GM19324 (cell line): ENCODE results near the gene SGIP1.
A peak's percentile ranks its signal among the peaks of the same experiment; 100 is the strongest.

Experiments used
- ATAC-seq: cut with Tn5 transposase; IDR thresholded peaks from one replicate; pipeline ENCODE4 v1.9.1; 2021; ENCODE audit warnings: mild to moderate bottlenecking, moderate library complexity; ENCODE audit not compliant: unreplicated experiment, low FRiP score

Gene SGIP1

DNA sequence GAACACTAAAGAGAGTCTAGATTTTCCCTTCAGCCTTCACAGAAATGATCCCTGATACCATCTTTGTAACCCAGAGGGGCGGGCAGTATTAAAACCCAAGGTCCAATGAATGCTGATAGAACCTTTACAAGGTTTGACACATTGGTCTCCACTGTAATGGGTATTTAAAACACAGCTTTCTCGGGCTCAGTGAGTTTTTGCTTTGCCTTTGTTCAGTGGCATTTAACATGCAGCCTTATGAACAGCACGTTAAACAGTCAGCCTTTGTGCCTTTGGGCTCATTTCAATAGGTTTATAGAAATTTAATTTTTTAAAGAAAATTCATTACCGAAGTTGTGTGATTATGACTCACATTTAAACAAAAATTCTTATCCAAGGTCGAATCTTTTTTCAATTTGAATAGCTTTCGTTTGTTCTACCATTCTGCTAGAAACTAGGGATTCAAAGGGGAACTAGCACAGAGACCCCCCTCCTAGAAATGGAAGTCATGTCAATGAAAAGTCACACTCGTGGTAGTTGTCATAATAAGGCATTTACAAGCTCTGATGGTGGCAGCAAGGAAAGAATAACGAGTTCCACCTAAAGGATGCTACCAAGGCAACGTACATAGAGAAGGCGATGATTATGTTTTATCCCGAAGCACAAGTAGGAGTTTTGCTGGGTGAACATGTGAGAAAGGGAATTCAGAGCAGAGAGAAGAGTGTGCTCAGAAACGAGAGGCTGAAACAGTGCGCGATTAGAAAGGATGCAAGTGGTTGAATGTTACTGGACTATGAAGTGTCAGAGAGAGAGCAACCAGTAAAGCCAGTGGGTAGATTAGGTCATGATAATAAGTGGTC lies 66.2 kb downstream of the SGIP1 start:
- no peak for ATAC-seq

- ATAC-seq, result no peak
Measured at GRCh38 chr1:66605419-66605997, 71.6 kb downstream of the SGIP1 start.

DNA sequence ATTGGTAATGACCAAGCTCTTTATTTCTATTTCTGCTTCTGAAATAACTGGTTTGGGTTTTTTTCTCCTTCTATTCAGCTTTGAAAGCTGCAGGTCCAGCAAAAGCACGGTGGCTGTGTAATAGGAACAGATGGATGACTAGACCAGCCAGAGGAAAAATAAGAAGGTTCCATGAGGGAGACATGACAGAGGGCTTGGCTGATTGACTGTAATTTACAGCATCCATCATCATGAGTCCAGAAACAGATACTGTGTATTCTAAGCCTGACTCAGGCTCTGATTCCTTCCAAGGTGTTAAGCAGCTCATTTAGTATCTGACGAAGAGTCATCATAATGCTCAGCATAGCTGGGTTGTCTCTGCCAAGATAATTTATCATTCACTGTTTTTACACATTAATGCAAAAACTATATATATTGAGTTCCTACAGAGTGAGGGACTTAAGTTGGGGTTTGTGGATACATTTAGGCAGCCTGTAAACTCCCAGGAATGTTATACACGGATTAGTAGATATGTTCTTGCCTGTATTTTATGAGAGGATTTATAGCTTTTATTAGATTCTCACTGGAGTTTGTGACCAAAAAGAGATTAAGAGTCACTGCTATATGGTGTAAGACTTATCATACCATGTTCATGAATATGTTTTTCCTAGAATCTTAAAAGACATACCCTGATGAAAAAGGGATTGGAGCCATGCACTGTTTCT lies 72.6 kb downstream of the SGIP1 start:
- no peak for ATAC-seq

GRCh38 chr1:66607458-66607857 lies 73.5 kb downstream of the SGIP1 start:
- no peak for ATAC-seq

DNA sequence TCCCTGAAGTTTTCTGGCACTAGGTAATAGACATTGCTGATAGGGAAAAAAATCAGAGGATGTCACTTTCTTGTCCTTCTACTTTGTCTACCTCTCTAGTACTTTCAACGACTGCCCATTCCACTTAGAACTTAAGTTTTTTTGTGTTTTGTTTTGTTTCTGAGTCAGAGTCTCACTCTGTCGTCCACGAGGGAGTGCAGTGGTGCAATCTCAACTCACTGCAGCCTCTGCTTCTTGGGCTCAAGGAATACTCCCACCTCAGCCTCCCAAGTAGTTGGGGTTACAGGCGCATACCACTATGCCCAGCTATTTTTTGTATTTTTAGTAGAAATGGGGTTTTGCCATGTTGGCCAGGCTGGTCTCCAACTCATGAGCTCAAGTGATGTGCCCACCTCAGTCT lies 79.2 kb downstream of the SGIP1 start:
- no peak for ATAC-seq

DNA sequence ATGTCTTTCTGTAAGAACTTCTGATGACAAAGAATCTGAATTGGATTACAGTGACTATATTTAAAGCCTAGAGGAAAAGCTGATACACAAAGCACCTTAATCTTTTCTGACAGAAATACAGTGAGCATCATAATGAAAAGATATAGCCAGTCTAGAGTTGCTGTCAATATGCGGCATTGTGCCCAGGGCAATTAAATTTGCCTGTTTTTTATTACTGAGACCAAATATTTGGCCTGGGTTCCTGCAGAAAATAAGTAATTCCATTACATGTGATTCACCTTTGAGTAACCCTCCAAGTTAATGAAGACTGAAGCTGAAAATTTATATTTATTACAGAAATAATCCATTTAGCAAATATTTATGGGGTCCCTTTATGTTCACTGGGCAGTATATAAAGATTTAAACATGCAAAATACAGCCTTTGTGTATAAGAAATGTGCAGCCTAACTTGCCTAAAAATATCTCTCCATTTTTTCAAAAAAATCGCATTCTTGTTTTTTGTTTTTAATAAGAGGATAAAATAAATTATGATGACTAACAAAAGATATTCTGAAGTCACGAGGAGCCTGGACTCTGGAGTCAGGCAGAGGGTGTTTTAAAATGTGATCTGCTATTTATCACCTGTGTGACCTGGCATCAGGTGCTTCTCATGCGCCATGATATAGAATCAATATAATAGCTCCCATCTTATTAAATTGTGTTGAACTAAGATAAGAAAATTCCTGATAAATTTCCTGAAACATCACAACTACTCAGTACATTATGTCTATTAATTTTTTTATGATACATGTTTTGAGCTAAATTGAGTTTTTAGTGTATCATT lies 83.6 kb downstream of the SGIP1 start:
- ATAC-seq, result no peak

DNA sequence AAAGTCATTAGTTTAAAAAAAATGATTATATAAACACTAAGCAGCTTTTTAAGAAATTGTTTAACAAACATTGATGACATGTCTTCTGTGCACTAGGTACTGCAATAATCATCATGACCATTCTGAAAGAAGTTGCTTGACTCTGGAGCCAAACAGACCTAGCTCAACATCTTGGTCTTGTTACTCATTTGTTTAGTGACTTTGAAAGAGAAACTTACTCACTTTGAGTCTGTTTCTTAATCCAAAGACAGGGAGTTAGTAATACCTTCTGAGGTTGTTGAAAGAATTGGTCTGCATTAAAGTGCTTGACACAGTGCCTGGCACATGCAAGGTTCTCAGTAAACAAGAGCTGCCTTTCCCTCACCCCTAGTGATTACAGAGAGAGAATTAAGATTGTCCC lies 84.4 kb downstream of the SGIP1 start:
- ATAC-seq, result no peak

GRCh38 chr1:66623812-66624211 lies 89.9 kb downstream of the SGIP1 start:
- ATAC-seq, result no peak

GRCh38 chr1:66624412-66625060 lies 90.6 kb downstream of the SGIP1 start:
- ATAC-seq, result no peak

DNA sequence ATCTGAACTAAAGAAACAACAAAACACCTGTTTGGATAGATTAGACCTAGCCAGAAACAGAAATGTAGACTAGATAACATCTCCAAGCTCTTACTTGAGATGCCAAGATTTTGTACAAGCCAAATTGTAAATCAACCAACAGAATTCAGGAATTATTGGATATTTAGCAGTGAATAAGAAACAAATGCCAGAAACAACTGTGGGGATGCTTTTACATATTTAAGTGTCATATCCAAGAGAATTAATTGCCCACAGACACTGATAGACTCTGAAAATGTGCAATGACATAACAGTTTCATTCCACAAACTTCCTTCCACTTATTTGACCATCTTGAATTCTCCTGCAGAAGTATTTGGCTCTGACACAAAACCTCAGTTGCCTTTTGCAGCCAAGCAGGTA lies 92.3 kb downstream of the SGIP1 start:
- ATAC-seq, result no peak

DNA sequence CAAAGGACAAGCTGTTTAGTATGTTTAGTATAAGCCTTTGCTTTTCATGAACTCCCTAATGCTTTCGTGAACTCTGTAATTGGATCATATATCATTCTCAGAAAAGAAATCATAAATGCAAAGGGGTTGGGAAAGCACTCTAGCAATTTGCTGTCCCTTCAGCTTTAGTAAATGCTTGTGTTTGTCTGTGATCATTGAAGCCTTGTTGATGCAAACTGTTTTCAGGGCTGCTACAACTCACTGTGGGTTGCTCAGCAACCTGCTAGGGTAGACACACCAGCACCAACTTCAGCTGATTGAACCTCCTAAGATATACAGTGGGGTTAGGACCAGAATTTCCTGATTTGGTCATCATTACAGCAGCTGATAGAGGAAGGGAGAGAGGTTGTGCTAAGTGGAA lies 95.0 kb downstream of the SGIP1 start:
- ATAC-seq, result no peak

DNA sequence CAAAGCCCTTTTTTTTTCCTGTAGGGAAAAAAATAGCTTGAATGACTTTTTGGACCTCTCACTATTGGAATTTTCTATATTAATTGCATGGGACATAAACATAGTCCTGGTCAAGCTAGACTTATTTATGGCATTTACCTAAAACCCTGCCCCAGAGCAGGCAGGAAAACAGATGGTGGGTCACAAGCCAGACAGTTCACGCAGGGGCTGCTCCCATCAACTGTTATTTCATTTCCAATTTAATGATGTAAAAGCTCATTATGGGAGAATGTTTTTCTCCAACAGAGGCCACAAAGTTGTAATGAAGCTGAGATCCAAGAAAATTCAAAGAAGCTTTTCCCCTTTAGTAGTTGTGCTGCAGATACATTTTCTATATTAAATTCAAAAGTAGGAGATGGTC lies 99.2 kb downstream of the SGIP1 start:
- no peak for ATAC-seq

- ATAC-seq, result no peak
Measured at GRCh38 chr1:66637146-66637545, 103.2 kb downstream of the SGIP1 start.

DNA sequence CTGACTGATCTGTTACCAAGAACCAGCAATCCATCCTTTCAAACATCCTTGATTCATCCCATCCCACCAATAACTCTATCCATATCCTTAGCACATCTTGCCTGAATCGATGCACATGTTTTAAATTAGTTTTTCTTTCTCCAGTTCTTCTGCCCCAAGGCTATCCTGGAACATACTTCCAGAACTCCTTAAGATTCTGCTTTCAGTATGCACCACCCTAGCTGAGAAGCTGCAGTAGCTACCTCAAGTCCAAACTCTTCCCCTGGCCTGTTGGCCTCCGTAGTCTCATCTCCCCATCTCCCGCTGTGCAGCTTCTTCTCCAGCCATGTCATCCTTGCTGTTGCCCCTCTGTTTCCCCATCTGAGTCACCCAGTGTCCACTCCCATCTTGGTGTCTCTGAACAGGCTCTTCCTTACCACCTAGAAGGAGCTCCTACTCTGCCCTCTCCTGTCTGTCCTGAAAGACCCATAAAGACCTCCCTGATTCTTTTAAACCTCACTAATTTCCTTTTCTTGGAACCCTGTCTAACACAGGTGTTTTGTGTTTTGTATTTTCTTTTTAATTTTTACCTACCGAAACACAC lies 108.0 kb downstream of the SGIP1 start:
- no peak for ATAC-seq

DNA sequence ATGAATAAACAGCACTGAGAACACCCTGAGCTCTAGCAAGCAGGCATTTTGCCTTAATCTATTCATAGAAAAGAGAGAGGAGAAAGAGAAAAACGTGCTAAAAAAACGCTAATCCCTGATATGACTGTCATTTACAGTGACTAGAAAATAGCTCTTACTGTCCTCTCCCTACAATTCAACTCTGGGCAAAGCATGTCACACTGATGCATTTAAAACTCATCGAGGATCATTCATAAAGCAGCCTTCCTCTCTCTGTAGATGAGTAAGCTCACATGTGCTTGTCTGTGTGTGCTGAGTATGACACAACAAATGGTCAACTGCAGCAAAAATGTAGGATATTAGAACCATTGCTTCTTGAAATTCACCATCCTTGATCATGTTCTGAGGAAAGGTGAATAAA lies 109.0 kb downstream of the SGIP1 start:
- ATAC-seq, result no peak

GRCh38 chr1:66644331-66644730 lies 110.4 kb downstream of the SGIP1 start:
- ATAC-seq, result no peak

GRCh38 chr1:66648901-66649595 lies 115.1 kb downstream of the SGIP1 start:
- ATAC-seq, result peak; percentile 79

DNA sequence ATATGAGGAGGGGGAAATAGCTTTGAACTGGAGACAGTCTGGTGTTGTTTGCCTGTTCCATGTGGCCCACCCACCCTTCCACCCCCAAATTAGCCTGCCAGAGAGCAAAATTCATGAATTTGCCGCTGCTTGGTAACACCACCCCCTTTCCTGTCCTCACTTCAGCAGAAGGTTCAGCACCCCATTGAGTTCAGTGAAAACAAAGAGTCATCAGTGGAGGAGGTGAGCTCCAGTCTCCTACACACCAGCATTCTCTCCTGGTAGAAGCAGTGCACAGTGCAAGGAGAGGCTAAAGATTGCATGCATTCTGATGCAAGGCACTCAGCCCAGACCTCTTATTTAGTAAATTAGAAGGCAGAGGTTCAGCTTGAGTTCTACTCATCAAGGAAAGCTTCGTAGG lies 118.6 kb downstream of the SGIP1 start:
- no peak for ATAC-seq

DNA sequence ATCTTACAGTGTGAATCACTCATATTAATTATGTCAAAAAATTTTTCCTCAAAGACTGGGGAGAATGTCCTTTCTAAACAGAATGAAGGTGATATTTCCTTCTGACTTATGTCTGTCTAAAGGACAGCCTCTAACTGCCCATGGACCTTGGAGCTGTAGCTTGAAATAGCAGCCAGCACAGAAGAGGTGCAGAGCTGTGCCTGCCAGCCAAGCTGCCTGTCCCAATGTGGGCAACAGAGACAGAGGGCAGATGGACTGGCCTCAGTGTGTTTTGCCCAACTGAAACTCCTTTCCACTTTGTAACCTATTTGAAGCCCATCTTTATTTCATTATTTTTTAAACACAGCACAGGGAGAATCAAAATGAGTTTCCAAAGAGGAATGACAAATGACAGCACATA lies 120.7 kb downstream of the SGIP1 start:
- ATAC-seq, result no peak
